ENCODE data around the gene PP2D1.
A peak's percentile ranks its signal among the peaks of the same experiment; 100 is the strongest.
"Not testable (repeated sequence)": the region's sequence is repeated elsewhere in the genome, so short reads cannot be mapped to it uniquely, and the experiment has no call there.

PP2D1 gene

GRCh38 chr3:20038699-20039465 is 26.8 kb upstream of the PP2D1 start:
- H3K4me1 ChIP-seq (ENCODE audit: insufficient read depth, low read length), result peaks cover 6% of the 10 kb centered on the region; the same call in 1 of the 2 replicates
- peaks cover 31% of the 10 kb centered on the region for H3K27me3 ChIP-seq (ENCODE audit: insufficient read depth, low read length)
- H3K9me3 ChIP-seq (ENCODE audit: insufficient read depth, low read depth, low read length), result no peaks in the 10 kb centered on the region
- H3K36me3 ChIP-seq (ENCODE audit: insufficient read depth, low read depth, low read length), result no peaks in the 10 kb centered on the region
- H3K4me3 ChIP-seq (ENCODE audit: low read length), result peak overlapping the region; percentile 74
- peak overlapping the region; percentile 53; the same call in 1 of the 2 replicates for H3K9ac ChIP-seq (ENCODE audit: low read depth, low read length)
- no peak overlapping the region for H3K27ac ChIP-seq (ENCODE audit: low read length)

DNA sequence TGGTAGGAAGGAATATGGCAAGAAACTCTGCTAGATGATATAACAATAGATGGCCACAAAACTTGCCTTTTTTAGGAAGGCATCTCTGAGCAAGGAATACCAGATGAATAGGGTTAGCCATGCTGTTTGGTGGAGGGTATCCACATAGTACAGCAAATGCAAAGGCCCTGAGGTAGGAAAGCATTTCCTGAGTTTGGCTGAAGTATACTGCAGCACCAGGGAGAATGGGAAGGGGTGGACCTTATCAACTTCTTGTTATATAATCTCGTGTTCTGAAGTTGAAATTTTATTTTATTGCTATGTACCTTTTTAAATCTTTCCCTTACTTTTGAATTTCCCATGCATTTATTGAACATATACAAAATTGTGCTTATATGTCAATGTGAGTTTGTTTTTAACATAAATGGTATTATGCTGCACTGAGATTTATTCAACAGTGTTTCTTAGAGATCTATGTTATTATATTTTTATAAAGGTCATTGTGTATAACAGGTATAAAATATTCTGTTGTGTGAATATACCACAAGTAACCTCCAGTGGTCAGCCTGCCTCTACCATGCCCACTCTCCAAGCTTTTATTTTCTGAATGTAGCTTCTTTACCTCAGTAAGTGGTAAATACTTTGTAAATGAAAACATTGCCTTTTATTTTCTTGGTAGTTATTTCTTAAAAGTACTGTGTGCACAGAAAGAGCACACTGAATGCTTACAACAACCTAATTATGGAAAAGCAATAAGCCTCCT is 25.4 kb upstream of the PP2D1 start:
- no peaks in the 10 kb centered on the region for H3K36me3 ChIP-seq (ENCODE audit: insufficient read depth, low read depth, low read length)
- H3K4me3 ChIP-seq (ENCODE audit: low read length), result no peak overlapping the region
- no peaks in the 10 kb centered on the region for H3K9me3 ChIP-seq (ENCODE audit: insufficient read depth, low read depth, low read length)
- peaks cover 31% of the 10 kb centered on the region for H3K27me3 ChIP-seq (ENCODE audit: insufficient read depth, low read length)
- no peak overlapping the region for H3K27ac ChIP-seq (ENCODE audit: low read length)
- peaks cover 6% of the 10 kb centered on the region; the same call in 1 of the 2 replicates for H3K4me1 ChIP-seq (ENCODE audit: insufficient read depth, low read length)
- H3K9ac ChIP-seq (ENCODE audit: low read depth, low read length), result no peak overlapping the region

DNA sequence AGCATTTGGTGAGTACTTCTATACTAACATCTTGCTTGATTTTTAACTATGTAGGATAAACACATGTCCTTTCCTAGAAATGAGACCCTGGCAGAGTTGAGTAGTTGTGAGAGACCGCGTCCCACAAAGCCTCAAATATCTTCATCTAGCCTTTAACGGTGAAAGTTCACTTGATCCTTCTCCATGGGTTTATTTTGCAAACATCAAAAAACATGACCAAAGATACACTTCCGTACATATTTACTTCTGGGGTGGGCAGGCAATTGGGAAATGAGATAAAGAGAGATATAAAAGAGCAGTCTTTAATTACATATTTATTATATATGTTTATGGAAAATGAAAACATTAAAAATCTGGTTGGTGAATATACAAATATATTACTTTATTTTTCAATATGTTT is 23.0 kb upstream of the PP2D1 start:
- peaks cover 17% of the 10 kb centered on the region for H3K27me3 ChIP-seq (ENCODE audit: insufficient read depth, low read length)
- no peak overlapping the region for H3K9ac ChIP-seq (ENCODE audit: low read depth, low read length)
- no peaks in the 10 kb centered on the region for H3K36me3 ChIP-seq (ENCODE audit: insufficient read depth, low read depth, low read length)
- no peak overlapping the region for H3K4me3 ChIP-seq (ENCODE audit: low read length)
- no peak overlapping the region for H3K27ac ChIP-seq (ENCODE audit: low read length)
- H3K4me1 ChIP-seq (ENCODE audit: insufficient read depth, low read length), result peaks cover 6% of the 10 kb centered on the region; the same call in 1 of the 2 replicates
- H3K9me3 ChIP-seq (ENCODE audit: insufficient read depth, low read depth, low read length), result no peaks in the 10 kb centered on the region

DNA sequence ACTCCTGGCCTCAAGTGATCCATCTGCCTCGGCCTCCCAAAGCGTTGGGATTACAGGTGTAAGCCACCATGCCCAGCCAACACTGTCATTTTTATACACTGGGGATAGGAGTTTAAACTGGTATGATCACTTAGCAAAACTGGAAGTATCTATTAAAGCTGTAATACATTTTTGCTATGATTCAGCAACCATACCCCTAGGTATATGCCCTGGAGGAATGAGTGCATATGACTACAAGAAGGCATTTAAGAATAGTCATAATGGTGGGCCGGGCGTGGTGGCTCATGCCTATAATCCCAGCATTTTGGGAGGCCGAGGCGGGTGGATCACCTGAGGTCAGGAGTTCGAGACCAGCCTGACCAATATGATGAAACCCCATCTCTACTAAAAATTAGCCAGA is 19.9 kb upstream of the PP2D1 start:
- not testable (repeated sequence) for H3K36me3 ChIP-seq (ENCODE audit: insufficient read depth, low read depth, low read length); H3K27me3 ChIP-seq (ENCODE audit: insufficient read depth, low read length); H3K4me1 ChIP-seq (ENCODE audit: insufficient read depth, low read length); H3K4me3 ChIP-seq (ENCODE audit: low read length); H3K9me3 ChIP-seq (ENCODE audit: insufficient read depth, low read depth, low read length); H3K9ac ChIP-seq (ENCODE audit: low read depth, low read length); H3K27ac ChIP-seq (ENCODE audit: low read length)

- Histone ChIP-seq H3K27me3 (ENCODE audit: insufficient read depth, low read length) (no peaks in the 10 kb centered on the region), H3K36me3 (ENCODE audit: insufficient read depth, low read depth, low read length) (no peaks in the 10 kb centered on the region), H3K9ac (ENCODE audit: low read depth, low read length) (no peak overlapping the region), H3K27ac (ENCODE audit: low read length) (no peak overlapping the region), H3K4me1 (ENCODE audit: insufficient read depth, low read length) (peaks cover 6% of the 10 kb centered on the region; the same call in 1 of the 2 replicates), H3K9me3 (ENCODE audit: insufficient read depth, low read depth, low read length) (no peaks in the 10 kb centered on the region), H3K4me3 (ENCODE audit: low read length) (no peak overlapping the region)
Measured at GRCh38 chr3:20028905-20029331, 16.9 kb upstream of the PP2D1 start.

GRCh38 chr3:20027136-20027535 is 15.1 kb upstream of the PP2D1 start:
- H3K27ac ChIP-seq (ENCODE audit: low read length), result no peak overlapping the region

GRCh38 chr3:20023623-20024405 is 11.8 kb upstream of the PP2D1 start:
- Histone ChIP-seq H3K4me1 (ENCODE audit: insufficient read depth, low read length) (peaks cover 2% of the 10 kb centered on the region; the same call in 1 of the 2 replicates), H3K27ac (ENCODE audit: low read length) (no peak overlapping the region), H3K36me3 (ENCODE audit: insufficient read depth, low read depth, low read length) (no peaks in the 10 kb centered on the region), H3K4me3 (ENCODE audit: low read length) (no peak overlapping the region), H3K27me3 (ENCODE audit: insufficient read depth, low read length) (no peaks in the 10 kb centered on the region), H3K9me3 (ENCODE audit: insufficient read depth, low read depth, low read length) (no peaks in the 10 kb centered on the region), H3K9ac (ENCODE audit: low read depth, low read length) (no peak overlapping the region)

More at GRCh38 chr3:20027136-20027535, 15.1 kb upstream of the PP2D1 start:
- Histone ChIP-seq H3K4me1 (ENCODE audit: insufficient read depth, low read length) (peaks cover 6% of the 10 kb centered on the region; the same call in 1 of the 2 replicates), H3K9ac (ENCODE audit: low read depth, low read length) (no peak overlapping the region), H3K27me3 (ENCODE audit: insufficient read depth, low read length) (no peaks in the 10 kb centered on the region), H3K4me3 (ENCODE audit: low read length) (no peak overlapping the region), H3K9me3 (ENCODE audit: insufficient read depth, low read depth, low read length) (no peaks in the 10 kb centered on the region), H3K36me3 (ENCODE audit: insufficient read depth, low read depth, low read length) (no peaks in the 10 kb centered on the region)

DNA sequence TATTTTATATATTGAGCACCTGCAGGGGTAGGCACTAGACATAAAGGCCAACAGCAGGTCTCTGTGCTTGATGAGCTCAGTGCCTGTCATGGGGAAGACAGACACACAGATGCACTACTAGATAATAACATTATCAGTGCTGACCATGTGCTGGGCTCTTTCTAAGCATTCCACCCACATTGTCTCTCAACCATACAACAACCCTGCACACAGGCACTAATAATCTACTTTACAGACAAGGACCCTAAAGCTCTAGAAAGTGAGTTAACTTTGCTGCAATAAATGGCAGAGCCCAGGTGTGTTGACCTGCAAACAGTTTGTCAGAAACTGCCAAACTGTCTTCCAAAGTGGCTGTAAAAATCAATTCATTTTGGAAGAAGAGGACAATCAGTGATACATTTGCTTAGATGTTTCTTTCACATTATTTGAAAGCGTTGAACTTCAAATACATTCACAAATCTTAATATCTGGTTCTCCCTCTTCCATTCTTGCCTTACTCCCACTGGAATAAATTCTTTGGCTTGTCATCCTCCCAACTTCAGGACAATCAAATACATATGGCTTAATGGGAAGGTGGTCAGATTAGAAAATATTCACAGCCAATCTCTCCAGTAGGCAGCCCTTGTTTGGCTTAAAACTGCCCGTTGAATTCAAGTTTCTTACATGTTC is 11.0 kb upstream of the PP2D1 start:
- Histone ChIP-seq H3K4me3 (ENCODE audit: low read length) (no peak overlapping the region), H3K9me3 (ENCODE audit: insufficient read depth, low read depth, low read length) (no peaks in the 10 kb centered on the region), H3K4me1 (ENCODE audit: insufficient read depth, low read length) (no peaks in the 10 kb centered on the region), H3K27me3 (ENCODE audit: insufficient read depth, low read length) (no peaks in the 10 kb centered on the region), H3K27ac (ENCODE audit: low read length) (no peak overlapping the region), H3K36me3 (ENCODE audit: insufficient read depth, low read depth, low read length) (no peaks in the 10 kb centered on the region), H3K9ac (ENCODE audit: low read depth, low read length) (no peak overlapping the region)

DNA sequence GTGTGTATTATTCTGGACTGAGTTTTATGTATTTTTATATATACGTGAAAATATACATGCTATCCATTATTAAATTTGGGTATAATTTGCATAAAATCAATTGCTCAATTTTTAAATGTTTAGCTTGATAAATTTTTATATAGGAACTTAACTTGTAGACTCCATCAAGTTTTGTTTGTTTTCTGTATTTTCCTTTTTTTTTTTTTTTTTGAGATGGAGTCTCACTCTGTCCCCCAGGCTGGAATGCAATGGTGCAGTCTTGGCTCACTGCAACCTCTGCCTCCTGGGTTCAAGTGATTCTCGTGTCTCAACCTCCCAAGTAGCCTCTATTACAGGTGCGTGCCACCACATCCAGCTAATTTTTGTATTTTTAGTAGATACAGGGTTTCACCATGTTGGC is 4.0 kb upstream of the PP2D1 start:
- not testable (repeated sequence) for H3K9ac ChIP-seq (ENCODE audit: low read depth, low read length); H3K4me3 ChIP-seq (ENCODE audit: low read length); H3K4me1 ChIP-seq (ENCODE audit: insufficient read depth, low read length); H3K36me3 ChIP-seq (ENCODE audit: insufficient read depth, low read depth, low read length); H3K27ac ChIP-seq (ENCODE audit: low read length); H3K9me3 ChIP-seq (ENCODE audit: insufficient read depth, low read depth, low read length); H3K27me3 ChIP-seq (ENCODE audit: insufficient read depth, low read length)

DNA sequence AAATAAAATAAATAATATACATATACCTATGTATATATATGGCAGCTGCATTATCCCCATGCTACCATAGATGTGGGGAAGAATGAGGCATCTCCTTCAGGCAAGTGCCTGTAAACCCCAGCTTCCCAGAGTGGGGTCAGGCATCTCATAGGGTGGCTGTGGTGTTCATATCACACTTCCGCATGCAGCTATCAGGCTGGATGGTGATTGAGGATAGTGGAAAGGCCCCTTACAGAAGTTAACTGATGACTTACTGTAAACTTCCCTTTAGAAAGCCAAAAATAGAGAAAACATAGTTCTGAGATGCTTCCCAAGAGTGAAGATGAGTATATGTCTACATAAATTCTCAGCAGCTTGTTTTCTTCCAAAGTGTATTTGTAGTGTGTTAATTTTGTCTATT is 3.5 kb upstream of the PP2D1 start:
- Histone ChIP-seq H3K9ac (ENCODE audit: low read depth, low read length) (no peak overlapping the region), H3K27me3 (ENCODE audit: insufficient read depth, low read length) (no peaks in the 10 kb centered on the region), H3K27ac (ENCODE audit: low read length) (no peak overlapping the region), H3K9me3 (ENCODE audit: insufficient read depth, low read depth, low read length) (no peaks in the 10 kb centered on the region), H3K4me3 (ENCODE audit: low read length) (no peak overlapping the region), H3K36me3 (ENCODE audit: insufficient read depth, low read depth, low read length) (no peaks in the 10 kb centered on the region), H3K4me1 (ENCODE audit: insufficient read depth, low read length) (no peaks in the 10 kb centered on the region)

DNA sequence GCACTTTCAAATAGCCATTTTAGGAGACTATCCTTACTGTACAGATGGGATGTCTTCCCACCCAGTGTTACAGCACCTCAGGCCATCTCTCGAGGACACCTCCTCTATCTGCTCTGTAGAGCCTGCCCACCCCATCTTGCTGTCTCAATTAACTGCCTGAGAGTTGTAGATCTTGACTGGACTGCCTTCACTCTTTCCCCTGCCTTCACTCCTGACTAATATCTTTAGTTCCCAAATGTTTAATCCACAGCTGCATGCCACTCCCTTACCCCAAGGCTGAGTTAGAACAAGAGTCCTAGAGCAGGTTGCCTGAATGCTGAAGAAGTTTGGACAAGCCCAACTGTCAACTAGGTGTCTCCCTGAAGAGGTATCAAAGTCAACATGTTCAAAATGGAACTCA is 1.3 kb upstream of the PP2D1 start:
- no peaks in the 10 kb centered on the region for H3K9me3 ChIP-seq (ENCODE audit: insufficient read depth, low read depth, low read length)
- no peak overlapping the region for H3K27ac ChIP-seq (ENCODE audit: low read length)
- no peak overlapping the region for H3K9ac ChIP-seq (ENCODE audit: low read depth, low read length)
- H3K36me3 ChIP-seq (ENCODE audit: insufficient read depth, low read depth, low read length), result no peaks in the 10 kb centered on the region
- H3K4me1 ChIP-seq (ENCODE audit: insufficient read depth, low read length), result no peaks in the 10 kb centered on the region
- H3K27me3 ChIP-seq (ENCODE audit: insufficient read depth, low read length), result no peaks in the 10 kb centered on the region
- no peak overlapping the region for H3K4me3 ChIP-seq (ENCODE audit: low read length)

Measured in iPS-20b (cell line).